ENCODE results near the gene KIF26A.

Gene KIF26A

DNA sequence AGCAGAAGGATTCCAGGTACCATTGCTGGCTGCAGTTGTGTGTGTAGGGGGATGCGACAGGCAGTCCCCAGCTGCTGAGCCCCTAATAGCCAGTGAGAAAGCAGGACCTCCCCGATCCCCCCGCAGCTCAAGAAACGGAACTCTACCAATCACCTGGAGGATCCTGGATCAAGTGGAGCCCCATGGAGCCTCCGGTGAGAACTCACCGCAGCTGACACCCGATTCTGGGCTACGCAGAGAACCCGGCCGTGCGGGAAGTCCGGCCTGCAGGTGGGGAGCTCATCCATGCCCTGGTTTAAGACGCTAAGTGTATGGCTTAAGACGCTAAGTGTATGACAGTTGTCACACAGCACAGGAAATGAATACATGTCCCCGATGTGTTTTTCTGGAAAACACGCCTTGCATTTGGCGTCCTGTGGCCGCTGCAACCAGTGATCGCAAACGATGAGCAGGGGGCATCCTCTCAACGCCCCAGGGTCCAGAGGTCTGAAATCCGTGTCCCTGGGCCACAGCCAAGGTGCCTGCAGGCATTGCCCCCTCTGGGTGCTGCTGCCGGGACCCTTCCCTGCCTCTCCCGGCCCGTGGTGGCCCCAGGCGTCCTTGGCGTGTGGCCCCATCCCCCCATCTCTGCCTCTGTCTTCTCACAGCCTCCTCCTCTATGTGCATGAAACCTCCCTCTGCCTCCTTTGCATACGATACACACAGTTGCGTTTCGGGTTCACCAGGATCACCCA, 75.1 kb downstream of the KIF26A start:
- no peaks in the 10 kb centered on the region for H3K4me1 ChIP-seq (ENCODE audit: control insufficient read depth, insufficient read depth, low read length)
- no peak overlapping the region for H3K27ac ChIP-seq (ENCODE audit: extremely low read depth, low read depth, low read length)
- no peaks in the 10 kb centered on the region for H3K36me3 ChIP-seq (ENCODE audit: control insufficient read depth in 2 of 2, insufficient read depth in 1 of 2, low read length in 2 of 2)
- POLR2A ChIA-PET = no interaction called here
- TF ChIP-seq ZNF221 (tag by site-specific recombination; IDR thresholded peaks at IDR 0.05; ENCODE audit: borderline replicate concordance) (no peak), ZNF768 (tag by site-specific recombination; IDR thresholded peaks at IDR 0.05) (no peak)
- H3K9me3 ChIP-seq (ENCODE audit: control insufficient read depth, insufficient read depth, low read depth, low read length) = no peaks in the 10 kb centered on the region
- H3K4me3 ChIP-seq (ENCODE audit: low read depth, low read length) = no peak overlapping the region
- CTCF ChIA-PET = interaction anchor here (0.9 kb wide), 1 partner anchor 76 kb away, joined by 3 read pairs; no protein-coding TSS in a partner anchor

DNA sequence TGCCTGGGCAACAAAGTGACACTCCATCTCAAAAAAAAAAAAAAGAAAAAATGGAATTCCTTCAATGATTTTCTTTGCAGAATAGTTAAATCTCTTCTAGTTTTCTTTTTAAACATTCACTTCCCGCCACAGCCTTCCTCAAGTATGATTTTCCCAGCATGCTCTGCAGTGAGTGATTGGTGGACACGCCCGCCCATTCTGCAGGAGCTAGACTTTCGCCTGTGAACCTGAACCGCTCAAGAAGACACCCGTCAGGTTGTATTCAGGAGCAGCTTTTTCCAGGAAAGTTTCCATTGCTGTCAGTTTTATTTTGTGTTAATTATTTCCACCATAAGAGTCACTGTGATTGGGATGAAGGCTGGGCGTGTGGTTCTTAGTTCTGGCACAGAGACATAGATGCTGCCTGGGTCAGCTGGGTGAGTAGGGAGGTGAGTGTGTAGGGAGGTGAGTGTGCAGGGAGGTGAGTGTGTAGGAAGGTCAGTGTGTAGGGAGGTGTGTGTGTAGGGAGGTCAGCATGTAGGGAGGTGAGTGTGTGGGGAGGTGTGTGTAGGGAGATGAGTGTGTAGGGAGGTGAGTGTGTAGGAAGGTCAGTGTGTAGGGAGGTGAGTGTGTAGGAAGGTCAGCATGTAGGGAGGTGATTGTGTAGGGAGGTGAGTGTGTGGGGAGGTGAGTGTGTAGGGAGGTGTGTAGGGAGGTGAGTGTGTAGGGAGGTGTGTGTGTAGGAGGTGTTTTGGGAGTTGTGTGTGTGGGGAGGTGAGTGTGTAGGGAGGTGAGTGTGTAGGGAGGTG, 76.2 kb downstream of the KIF26A start:
- no peaks in the 10 kb centered on the region for H3K36me3 ChIP-seq (ENCODE audit: control insufficient read depth in 2 of 2, insufficient read depth in 1 of 2, low read length in 2 of 2)
- no peak overlapping the region for H3K27ac ChIP-seq (ENCODE audit: extremely low read depth, low read depth, low read length)
- ChIA-PET CTCF (no interaction called here), POLR2A (no interaction called here)
- TF ChIP-seq YY1 (tag by site-specific recombination; IDR thresholded peaks at IDR 0.05) = no peak
- no peak for TF ChIP-seq ZNF624 (tag by site-specific recombination; IDR thresholded peaks at IDR 0.05)
- TF ChIP-seq, protein P1, sequence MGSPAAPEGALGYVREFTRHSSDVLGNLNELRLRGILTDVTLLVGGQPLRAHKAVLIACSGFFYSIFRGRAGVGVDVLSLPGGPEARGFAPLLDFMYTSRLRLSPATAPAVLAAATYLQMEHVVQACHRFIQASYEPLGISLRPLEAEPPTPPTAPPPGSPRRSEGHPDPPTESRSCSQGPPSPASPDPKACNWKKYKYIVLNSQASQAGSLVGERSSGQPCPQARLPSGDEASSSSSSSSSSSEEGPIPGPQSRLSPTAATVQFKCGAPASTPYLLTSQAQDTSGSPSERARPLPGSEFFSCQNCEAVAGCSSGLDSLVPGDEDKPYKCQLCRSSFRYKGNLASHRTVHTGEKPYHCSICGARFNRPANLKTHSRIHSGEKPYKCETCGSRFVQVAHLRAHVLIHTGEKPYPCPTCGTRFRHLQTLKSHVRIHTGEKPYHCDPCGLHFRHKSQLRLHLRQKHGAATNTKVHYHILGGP (tag by site-specific recombination; IDR thresholded peaks at IDR 0.05) = no peak
- TF ChIP-seq, protein P2, sequence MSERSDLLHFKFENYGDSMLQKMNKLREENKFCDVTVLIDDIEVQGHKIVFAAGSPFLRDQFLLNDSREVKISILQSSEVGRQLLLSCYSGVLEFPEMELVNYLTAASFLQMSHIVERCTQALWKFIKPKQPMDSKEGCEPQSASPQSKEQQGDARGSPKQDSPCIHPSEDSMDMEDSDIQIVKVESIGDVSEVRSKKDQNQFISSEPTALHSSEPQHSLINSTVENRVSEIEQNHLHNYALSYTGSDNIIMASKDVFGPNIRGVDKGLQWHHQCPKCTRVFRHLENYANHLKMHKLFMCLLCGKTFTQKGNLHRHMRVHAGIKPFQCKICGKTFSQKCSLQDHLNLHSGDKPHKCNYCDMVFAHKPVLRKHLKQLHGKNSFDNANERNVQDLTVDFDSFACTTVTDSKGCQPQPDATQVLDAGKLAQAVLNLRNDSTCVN (tag by site-specific recombination; optimal IDR thresholded peaks at IDR 0.05) = no peak
- TF ChIP-seq ZFHX2 (tag by site-specific recombination; conservative IDR thresholded peaks at IDR 0.05) = peak; percentile 89
- TF ChIP-seq, protein P3, sequence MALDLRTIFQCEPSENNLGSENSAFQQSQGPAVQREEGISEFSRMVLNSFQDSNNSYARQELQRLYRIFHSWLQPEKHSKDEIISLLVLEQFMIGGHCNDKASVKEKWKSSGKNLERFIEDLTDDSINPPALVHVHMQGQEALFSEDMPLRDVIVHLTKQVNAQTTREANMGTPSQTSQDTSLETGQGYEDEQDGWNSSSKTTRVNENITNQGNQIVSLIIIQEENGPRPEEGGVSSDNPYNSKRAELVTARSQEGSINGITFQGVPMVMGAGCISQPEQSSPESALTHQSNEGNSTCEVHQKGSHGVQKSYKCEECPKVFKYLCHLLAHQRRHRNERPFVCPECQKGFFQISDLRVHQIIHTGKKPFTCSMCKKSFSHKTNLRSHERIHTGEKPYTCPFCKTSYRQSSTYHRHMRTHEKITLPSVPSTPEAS (tag by site-specific recombination; IDR thresholded peaks at IDR 0.05) = no peak
- peak; percentile 89 for TF ChIP-seq EGR2 (tag by site-specific recombination; IDR thresholded peaks at IDR 0.05; ENCODE audit: low read depth)
- no peak for TF ChIP-seq ZNF514 (tag by site-specific recombination; IDR thresholded peaks at IDR 0.05)
- TF ChIP-seq WT1 (tag by site-specific recombination; IDR thresholded peaks at IDR 0.05) = peak; percentile 58; the same call in 1 of the 2 replicates
- no peak for TF ChIP-seq ZNF335 (tag by site-specific recombination; conservative IDR thresholded peaks at IDR 0.05)
- no peak for TF ChIP-seq ZNF311 (tag by site-specific recombination; IDR thresholded peaks at IDR 0.05; ENCODE audit: borderline replicate concordance)
- TF ChIP-seq KLF10 (tag by site-specific recombination; IDR thresholded peaks at IDR 0.05) = no peak
- no peaks in the 10 kb centered on the region for H3K9me3 ChIP-seq (ENCODE audit: control insufficient read depth, insufficient read depth, low read depth, low read length)
- no peaks in the 10 kb centered on the region for H3K4me1 ChIP-seq (ENCODE audit: control insufficient read depth, insufficient read depth, low read length)
- H3K4me3 ChIP-seq (ENCODE audit: low read depth, low read length) = no peak overlapping the region

DNA sequence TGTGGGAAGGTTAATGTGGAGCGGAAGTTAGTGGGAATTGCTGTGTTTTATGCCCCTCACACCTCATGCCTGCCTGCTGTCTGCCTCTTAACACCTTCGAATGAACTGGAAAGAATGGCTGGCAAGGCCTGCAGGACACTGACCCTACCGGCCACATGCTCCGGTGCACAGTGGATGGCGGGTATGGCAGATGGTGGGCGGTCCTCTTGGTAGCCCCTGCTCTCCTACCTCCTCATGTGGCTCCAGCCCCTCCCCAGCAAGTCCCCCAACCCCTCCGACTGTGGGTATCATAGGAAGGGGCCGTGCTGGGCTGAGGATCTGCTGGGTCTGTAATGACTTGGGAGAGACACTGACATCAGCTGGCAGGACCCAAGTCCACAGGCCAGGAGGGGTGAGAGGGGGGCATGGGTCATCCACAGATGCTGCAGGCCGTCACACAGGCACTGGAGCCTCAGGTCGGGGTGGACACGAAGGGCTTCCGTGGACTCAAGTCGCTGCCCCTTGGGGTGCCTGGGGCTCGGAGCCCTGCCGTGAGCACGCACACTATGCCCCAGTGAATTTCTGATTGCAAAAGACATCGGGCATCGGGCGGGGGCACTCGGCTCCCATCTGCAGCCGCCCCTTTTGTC, 77.4 kb downstream of the KIF26A start:
- POLR2A ChIA-PET = no interaction called here
- Histone ChIP-seq H3K4me3 (ENCODE audit: low read depth, low read length) (no peak overlapping the region), H3K9me3 (ENCODE audit: control insufficient read depth, insufficient read depth, low read depth, low read length) (no peaks in the 10 kb centered on the region), H3K4me1 (ENCODE audit: control insufficient read depth, insufficient read depth, low read length) (no peaks in the 10 kb centered on the region), H3K27ac (ENCODE audit: extremely low read depth, low read depth, low read length) (no peak overlapping the region), H3K36me3 (ENCODE audit: control insufficient read depth in 2 of 2, insufficient read depth in 1 of 2, low read length in 2 of 2) (no peaks in the 10 kb centered on the region)
- CTCF ChIA-PET = no interaction called here
- TF ChIP-seq ZNF211 (tag by site-specific recombination; IDR thresholded peaks at IDR 0.05; ENCODE audit: low read depth) = no peak
- TF ChIP-seq ZNF114 (tag by site-specific recombination; IDR thresholded peaks at IDR 0.05) = no peak
- TF ChIP-seq, protein P4, sequence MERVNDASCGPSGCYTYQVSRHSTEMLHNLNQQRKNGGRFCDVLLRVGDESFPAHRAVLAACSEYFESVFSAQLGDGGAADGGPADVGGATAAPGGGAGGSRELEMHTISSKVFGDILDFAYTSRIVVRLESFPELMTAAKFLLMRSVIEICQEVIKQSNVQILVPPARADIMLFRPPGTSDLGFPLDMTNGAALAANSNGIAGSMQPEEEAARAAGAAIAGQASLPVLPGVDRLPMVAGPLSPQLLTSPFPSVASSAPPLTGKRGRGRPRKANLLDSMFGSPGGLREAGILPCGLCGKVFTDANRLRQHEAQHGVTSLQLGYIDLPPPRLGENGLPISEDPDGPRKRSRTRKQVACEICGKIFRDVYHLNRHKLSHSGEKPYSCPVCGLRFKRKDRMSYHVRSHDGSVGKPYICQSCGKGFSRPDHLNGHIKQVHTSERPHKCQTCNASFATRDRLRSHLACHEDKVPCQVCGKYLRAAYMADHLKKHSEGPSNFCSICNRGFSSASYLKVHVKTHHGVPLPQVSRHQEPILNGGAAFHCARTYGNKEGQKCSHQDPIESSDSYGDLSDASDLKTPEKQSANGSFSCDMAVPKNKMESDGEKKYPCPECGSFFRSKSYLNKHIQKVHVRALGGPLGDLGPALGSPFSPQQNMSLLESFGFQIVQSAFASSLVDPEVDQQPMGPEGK (tag by site-specific recombination; IDR thresholded peaks at IDR 0.05) = no peak
- TF ChIP-seq, protein P5, sequence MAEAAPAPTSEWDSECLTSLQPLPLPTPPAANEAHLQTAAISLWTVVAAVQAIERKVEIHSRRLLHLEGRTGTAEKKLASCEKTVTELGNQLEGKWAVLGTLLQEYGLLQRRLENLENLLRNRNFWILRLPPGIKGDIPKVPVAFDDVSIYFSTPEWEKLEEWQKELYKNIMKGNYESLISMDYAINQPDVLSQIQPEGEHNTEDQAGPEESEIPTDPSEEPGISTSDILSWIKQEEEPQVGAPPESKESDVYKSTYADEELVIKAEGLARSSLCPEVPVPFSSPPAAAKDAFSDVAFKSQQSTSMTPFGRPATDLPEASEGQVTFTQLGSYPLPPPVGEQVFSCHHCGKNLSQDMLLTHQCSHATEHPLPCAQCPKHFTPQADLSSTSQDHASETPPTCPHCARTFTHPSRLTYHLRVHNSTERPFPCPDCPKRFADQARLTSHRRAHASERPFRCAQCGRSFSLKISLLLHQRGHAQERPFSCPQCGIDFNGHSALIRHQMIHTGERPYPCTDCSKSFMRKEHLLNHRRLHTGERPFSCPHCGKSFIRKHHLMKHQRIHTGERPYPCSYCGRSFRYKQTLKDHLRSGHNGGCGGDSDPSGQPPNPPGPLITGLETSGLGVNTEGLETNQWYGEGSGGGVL (tag by site-specific recombination; IDR thresholded peaks at IDR 0.05) = no peak
- no peak for TF ChIP-seq ZNF292 (tag by site-specific recombination; IDR thresholded peaks at IDR 0.05; ENCODE audit: borderline replicate concordance, low read depth)
- no peak for TF ChIP-seq ZBTB1 (tag by site-specific recombination; IDR thresholded peaks at IDR 0.05)

All from HEK293 (cell line).